HEK293 (cell line): Measurements from ENCODE around the gene GSC.

ENCODE experiments used
- CTCF ChIA-PET: fragments of 350-600 bp; formaldehyde crosslinking; extraction: SDS; loops from one replicate; lab custom pipeline; 2021; ENCODE audit warnings: antibody characterized with exemption; lab: Yijun Ruan, JAX
- POLR2A ChIA-PET: fragments of 300-600 bp; formaldehyde crosslinking; extraction: SDS; loops from one replicate; lab custom pipeline; 2020; ENCODE audit warnings: antibody characterized with exemption, inconsistent platforms; lab: Yijun Ruan, JAX
- H3K27ac ChIP-seq: fragments of 200-500 bp; sonication (Bioruptor generic); 2 replicates; pipeline ENCODE4 v1.5.1; 2014; ENCODE audit warnings: low read depth, low read length, control low read depth, inconsistent platforms; ENCODE audit errors: extremely low read depth
- H3K36me3 ChIP-seq, 2 experiments: fragments of 200-500 bp in 1 of 2; sonication (Bioruptor generic) in 1 of 2; 1 replicate in 1 of 2; 2 replicates in 1 of 2; pipeline ENCODE4 v1.5.1; 2014 to 2017; ENCODE audit warnings: inconsistent platforms in 2 of 2, low read length in 2 of 2; ENCODE audit not compliant: control insufficient read depth in 2 of 2, insufficient read depth in 1 of 2
- H3K4me1 ChIP-seq: fragments of 200-500 bp; sonication (Bioruptor generic); 2 replicates; pipeline ENCODE4 v1.5.1; 2014; ENCODE audit warnings: mild to moderate bottlenecking, low read length, inconsistent platforms; ENCODE audit not compliant: control insufficient read depth, insufficient read depth
- H3K4me3 ChIP-seq: 2 replicates; pipeline ENCODE4 v1.5.1; 2011; ENCODE audit warnings: low read depth, mild to moderate bottlenecking, control low read depth, low read length, moderate library complexity
- H3K9me3 ChIP-seq: fragments of 200-500 bp; sonication (Bioruptor generic); 2 replicates; pipeline ENCODE4 v1.5.1; 2014; ENCODE audit warnings: low read depth, low read length, inconsistent platforms; ENCODE audit not compliant: control insufficient read depth, insufficient read depth
- GLIS1 ChIP-seq: fragments of 450-650 bp; formaldehyde crosslinking; IDR thresholded peaks from 2 replicates; pipeline ENCODE4 v1.5.1; 2016; ENCODE audit warnings: missing biosample characterization, missing genetic modification characterization
- GLIS2 ChIP-seq: fragments of 450-650 bp; formaldehyde crosslinking; IDR thresholded peaks from 2 replicates; pipeline ENCODE4 v1.5.1; 2016; ENCODE audit warnings: missing biosample characterization, missing genetic modification characterization
- HIC1 ChIP-seq: fragments of 450-650 bp; formaldehyde crosslinking; IDR thresholded peaks from 2 replicates; pipeline ENCODE4 v1.5.1; 2016; ENCODE audit warnings: missing biosample characterization, missing genetic modification characterization
- KLF10 ChIP-seq: fragments of 450-650 bp; IDR thresholded peaks from 2 replicates; pipeline ENCODE4 v1.5.1; 2018; ENCODE audit warnings: missing biosample characterization, mild to moderate bottlenecking, missing genetic modification characterization
- KLF7 ChIP-seq: fragments of 450-650 bp; formaldehyde crosslinking; IDR thresholded peaks from 2 replicates; pipeline ENCODE4 v1.5.1; 2016; ENCODE audit warnings: missing biosample characterization, missing genetic modification characterization, borderline replicate concordance
- KLF8 ChIP-seq: fragments of 450-650 bp; formaldehyde crosslinking; IDR thresholded peaks from 2 replicates; pipeline ENCODE4 v1.5.1; 2016; ENCODE audit warnings: missing biosample characterization, missing genetic modification characterization
- OVOL3 ChIP-seq: fragments of 450-650 bp; formaldehyde crosslinking; IDR thresholded peaks from 2 replicates; pipeline ENCODE4 v1.5.1; 2016; ENCODE audit warnings: missing biosample characterization, missing genetic modification characterization
- PBX3 ChIP-seq: sonication (generic); formaldehyde crosslinking; IDR thresholded peaks from 2 replicates; pipeline ENCODE4 v1.8.1; 2022; ENCODE audit warnings: mild to moderate bottlenecking, moderate library complexity, missing genetic modification reagents
- SCRT2 ChIP-seq: fragments of 450-650 bp; formaldehyde crosslinking; IDR thresholded peaks from 2 replicates; pipeline ENCODE4 v1.5.1; 2016; ENCODE audit warnings: missing biosample characterization, missing genetic modification characterization
- SP2 ChIP-seq: fragments of 450-650 bp; formaldehyde crosslinking; IDR thresholded peaks from 2 replicates; pipeline ENCODE4 v1.5.1; 2016; ENCODE audit warnings: missing biosample characterization, missing genetic modification characterization
- TCF7L2 ChIP-seq: IDR thresholded peaks from 2 replicates; pipeline ENCODE4 v1.6.1; 2011; ENCODE audit warnings: low read depth, mild to moderate bottlenecking, inconsistent platforms, low read length, moderate library complexity, borderline replicate concordance
- YY1 ChIP-seq: fragments of 450-650 bp; formaldehyde crosslinking; IDR thresholded peaks from 2 replicates; pipeline ENCODE4 v1.5.1; 2018; ENCODE audit warnings: missing biosample characterization, missing genetic modification characterization
- ZBTB8A ChIP-seq: fragments of 450-650 bp; formaldehyde crosslinking; IDR thresholded peaks from 2 replicates; pipeline ENCODE4 v1.5.1; 2016; ENCODE audit warnings: missing biosample characterization, missing genetic modification characterization
- ZEB2 ChIP-seq: fragments of 450-650 bp; formaldehyde crosslinking; IDR thresholded peaks from 2 replicates; pipeline ENCODE4 v1.5.1; 2016; ENCODE audit warnings: missing biosample characterization, missing genetic modification characterization
- ZFHX2 ChIP-seq: fragments of 450-650 bp; formaldehyde crosslinking; conservative IDR thresholded peaks from 2 replicates; pipeline ENCODE4 v1.5.1; 2016; ENCODE audit warnings: missing biosample characterization, missing genetic modification characterization
- ZFP37 ChIP-seq: fragments of 450-650 bp; formaldehyde crosslinking; IDR thresholded peaks from 2 replicates; pipeline ENCODE4 v1.5.1; 2016; ENCODE audit warnings: missing biosample characterization, missing genetic modification characterization
- ZNF10 ChIP-seq: fragments of 450-650 bp; formaldehyde crosslinking; IDR thresholded peaks from 2 replicates; pipeline ENCODE4 v1.5.1; 2017; ENCODE audit warnings: missing biosample characterization, missing genetic modification characterization
- ZNF26 ChIP-seq: fragments of 450-650 bp; formaldehyde crosslinking; IDR thresholded peaks from 2 replicates; pipeline ENCODE4 v1.5.1; 2016; ENCODE audit warnings: missing biosample characterization, missing genetic modification characterization
- ZNF311 ChIP-seq: fragments of 450-650 bp; formaldehyde crosslinking; IDR thresholded peaks from 2 replicates; pipeline ENCODE4 v1.5.1; 2017; ENCODE audit warnings: missing biosample characterization, missing genetic modification characterization, borderline replicate concordance
- ZNF350 ChIP-seq: fragments of 450-650 bp; formaldehyde crosslinking; IDR thresholded peaks from 2 replicates; pipeline ENCODE4 v1.5.0; 2017; ENCODE audit warnings: missing biosample characterization, mild to moderate bottlenecking, missing genetic modification characterization
- ZNF398 ChIP-seq: fragments of 450-650 bp; formaldehyde crosslinking; IDR thresholded peaks from 2 replicates; pipeline ENCODE4 v1.5.1; 2017; ENCODE audit warnings: missing biosample characterization, missing genetic modification characterization
- ZNF416 ChIP-seq: fragments of 450-650 bp; formaldehyde crosslinking; IDR thresholded peaks from 2 replicates; pipeline ENCODE4 v1.5.1; 2016; ENCODE audit warnings: missing biosample characterization, missing genetic modification characterization
- ZNF501 ChIP-seq: fragments of 450-650 bp; formaldehyde crosslinking; IDR thresholded peaks from 2 replicates; pipeline ENCODE4 v1.5.1; 2016; ENCODE audit warnings: missing biosample characterization, missing genetic modification characterization
- ZNF513 ChIP-seq: fragments of 450-650 bp; IDR thresholded peaks from 2 replicates; pipeline ENCODE4 v1.5.1; 2018; ENCODE audit warnings: missing biosample characterization, missing genetic modification characterization
- ZNF544 ChIP-seq: fragments of 450-650 bp; formaldehyde crosslinking; IDR thresholded peaks from 2 replicates; pipeline ENCODE4 v1.5.0; 2017; ENCODE audit warnings: missing biosample characterization, missing genetic modification characterization
- ZNF600 ChIP-seq: fragments of 450-650 bp; formaldehyde crosslinking; IDR thresholded peaks from 2 replicates; pipeline ENCODE4 v1.5.1; 2016; ENCODE audit warnings: missing biosample characterization, missing genetic modification characterization
- ZNF677 ChIP-seq: fragments of 450-650 bp; IDR thresholded peaks from 2 replicates; pipeline ENCODE4 v1.5.0; 2018; ENCODE audit warnings: missing biosample characterization, mild to moderate bottlenecking, missing genetic modification characterization, moderate library complexity
- ZSCAN18 ChIP-seq: fragments of 450-650 bp; formaldehyde crosslinking; IDR thresholded peaks from 2 replicates; pipeline ENCODE4 v1.5.1; 2016; ENCODE audit warnings: missing biosample characterization, missing genetic modification characterization

Gene GSC

GRCh38 chr14:94769391-94770250 is at the start of gene GSC:
Gene GSC (minus strand): TSS chr14:94770113. CDS start chr14:94770015, 98 bp downstream.
- Histone ChIP-seq H3K4me1 (no peaks in the 10 kb centered on the region), H3K9me3 (no peaks in the 10 kb centered on the region), H3K27ac (peak within 1 kb of the TSS; percentile 49; the same call in 1 of the 2 replicates), H3K4me3 (peak within 1 kb of the TSS; percentile 65), H3K36me3 (peaks cover 0 to 16% of the 10 kb centered on the region in 2 experiments; a peak in 1 of 3 replicates)
- CTCF ChIA-PET = no interaction called here
- POLR2A ChIA-PET = interaction anchor here (0.5 to 0.8 kb wide), 7 partner anchors 20 to 386 kb away, joined by 3 to 6 read pairs (median 4); no protein-coding TSS in a partner anchor
- TF ChIP-seq KLF10 (tag by site-specific recombination) (no peak), ZBTB8A (peak; percentile 79), TCF7L2 (no peak), ZFP37 (no peak), ZFHX2 (peak; percentile 39), GLIS2 (tag by site-specific recombination) (peak; percentile 85), ZNF26 (tag by site-specific recombination) (no peak), ZSCAN18 (tag by site-specific recombination) (no peak), ZNF311 (tag by site-specific recombination) (no peak), ZNF416 (tag by site-specific recombination) (no peak), ZNF600 (tag by site-specific recombination) (0 out of 2 replicates have a peak, but pooled peaks have one; percentile 59), ZNF398 (tag by site-specific recombination) (peak; percentile 71), SCRT2 (no peak), ZEB2 (tag by site-specific recombination) (peak; percentile 50; the same call in 1 of the 2 replicates), SP2 (tag by site-specific recombination) (peak; percentile 58), GLIS1 (tag by site-specific recombination) (peak; percentile 40; the same call in 1 of the 2 replicates), ZNF544 (no peak), KLF7 (tag by site-specific recombination) (no peak), YY1 (tag by site-specific recombination) (peak; percentile 43; the same call in 1 of the 2 replicates), ZNF10 (tag by site-specific recombination) (no peak; the same call in 1 of the 2 replicates), ZNF350 (no peak), HIC1 (tag by site-specific recombination) (no peak), ZNF501 (tag by site-specific recombination) (no peak), KLF8 (peak; percentile 41; the same call in 1 of the 2 replicates), OVOL3 (tag by site-specific recombination) (no peak), ZNF677 (tag by site-specific recombination) (no peak), PBX3 (no peak), ZNF513 (no peak)
